Activated CD8-positive, alpha-beta memory T cell treated with anti-CD3 and anti-CD28 coated beads, Interleukin-2, amount 50 U/mL, for 24 hours (primary cell): ENCODE measurements around the gene CFAP54.
A peak's percentile ranks its signal among the peaks of the same experiment; 100 is the strongest.

ENCODE experiments used
- DNase-seq: peaks from one replicate; pipeline ENCODE4 v3.0.0-alpha.2; 2020; ENCODE audit errors: extremely low read depth

The CFAP54 gene

DNA sequence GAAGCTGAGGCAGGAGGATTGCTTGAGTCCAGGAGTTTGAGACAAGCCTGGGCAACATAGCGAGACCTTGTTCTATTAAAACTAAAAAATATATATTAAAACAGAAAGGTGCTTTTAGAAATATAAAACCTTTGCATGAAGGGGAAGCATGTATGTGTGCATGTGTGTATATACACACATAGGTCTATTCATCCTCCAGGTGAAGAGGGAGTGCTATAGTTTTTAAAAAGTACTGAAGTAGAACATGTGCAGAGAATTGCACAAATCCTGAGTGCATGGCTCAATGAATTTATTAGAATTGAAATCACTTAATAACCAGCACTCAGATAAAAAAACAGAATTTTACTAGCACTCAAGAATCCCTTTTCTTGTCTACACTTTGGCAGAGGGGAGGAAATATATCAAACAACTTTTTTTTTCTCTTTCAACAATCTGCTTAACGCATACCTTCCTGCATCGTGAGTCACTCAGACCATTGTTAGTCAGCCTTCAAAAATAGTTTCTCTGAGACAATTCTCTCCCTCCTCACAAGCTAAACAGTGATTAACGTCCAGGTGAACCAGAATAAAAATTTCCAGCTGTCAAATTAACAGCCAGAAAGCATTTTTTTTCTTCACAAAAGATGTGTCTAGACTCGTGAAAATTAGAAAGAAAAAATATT lies 400.0 kb downstream of the CFAP54 start:
- DNase-seq, result no peak

DNA sequence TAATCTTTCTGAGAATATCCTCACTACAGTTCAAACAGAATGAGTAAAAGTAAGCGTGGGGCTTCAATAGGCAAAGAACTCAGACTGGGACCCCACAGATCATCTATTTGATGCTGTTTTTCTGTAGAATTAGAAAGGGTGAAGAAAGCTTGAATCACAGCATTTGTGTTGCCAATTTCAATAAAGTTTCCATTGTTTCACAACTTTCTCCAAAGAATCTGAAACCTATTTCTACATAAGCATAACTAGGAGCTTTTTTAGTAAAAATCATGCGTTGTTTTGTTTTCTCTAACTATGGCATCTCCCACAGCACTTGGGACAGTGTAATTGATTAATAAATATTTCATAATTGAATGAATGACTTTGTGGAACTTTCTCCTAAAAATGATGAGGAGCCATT lies 401.0 kb downstream of the CFAP54 start:
- DNase-seq, result no peak

DNA sequence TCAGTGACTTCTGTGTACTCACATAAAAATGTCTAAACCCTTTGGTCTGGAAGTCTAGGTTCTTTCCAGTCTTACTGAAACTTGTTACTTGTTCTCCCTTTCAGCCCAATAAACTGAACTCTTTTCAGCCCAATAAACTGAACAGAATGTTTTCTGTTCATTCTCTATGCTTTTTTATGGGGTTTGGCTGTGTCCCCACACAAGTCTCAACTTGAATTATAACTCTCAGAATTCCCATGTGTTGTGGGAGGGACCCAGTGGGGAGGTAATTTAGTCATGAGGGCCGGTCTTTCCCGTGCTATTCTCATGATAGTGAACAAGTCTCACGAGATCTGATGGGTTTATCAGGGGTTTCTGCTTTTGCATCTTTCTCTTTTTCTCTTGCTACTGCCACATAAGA lies 402.7 kb downstream of the CFAP54 start:
- DNase-seq, result no peak

DNA sequence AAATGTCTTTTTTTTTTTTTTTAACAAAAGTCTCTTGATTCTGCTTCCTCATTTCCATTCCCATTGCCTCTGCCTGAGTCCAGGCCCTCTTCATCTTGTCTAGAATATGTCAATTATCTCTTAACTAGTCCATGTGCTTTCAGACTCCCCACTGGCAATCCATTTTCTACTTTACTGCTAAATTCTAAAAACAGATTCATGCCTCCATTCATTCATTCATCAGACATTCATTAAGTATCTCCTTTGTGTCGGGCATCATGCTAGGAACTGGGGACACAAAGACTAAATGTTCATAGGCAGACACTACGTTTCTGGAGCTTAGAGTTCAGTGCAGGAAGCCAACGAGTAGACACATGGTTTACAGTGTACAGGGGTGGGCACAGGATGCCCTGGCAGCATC lies 408.0 kb downstream of the CFAP54 start:
- DNase-seq, result no peak

DNA sequence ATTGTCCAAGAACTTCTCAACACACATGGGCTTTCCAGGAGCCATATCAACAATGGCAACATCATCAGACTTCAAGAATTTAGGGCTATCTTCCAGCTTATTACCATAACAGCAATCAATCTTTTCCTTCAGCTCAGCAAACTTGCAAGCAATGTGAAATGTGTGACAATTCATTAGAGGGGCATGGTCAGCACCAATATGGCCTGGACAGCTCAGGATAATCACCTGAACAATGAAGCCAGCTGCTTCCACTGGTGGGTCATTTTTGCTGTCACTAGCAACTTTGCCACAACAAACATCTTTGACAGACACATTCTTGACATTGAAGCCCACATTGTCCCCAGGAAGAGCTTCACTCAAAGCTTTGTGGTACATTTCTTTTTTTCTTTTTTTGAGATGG lies 411.8 kb downstream of the CFAP54 start:
- no peak for DNase-seq

DNA sequence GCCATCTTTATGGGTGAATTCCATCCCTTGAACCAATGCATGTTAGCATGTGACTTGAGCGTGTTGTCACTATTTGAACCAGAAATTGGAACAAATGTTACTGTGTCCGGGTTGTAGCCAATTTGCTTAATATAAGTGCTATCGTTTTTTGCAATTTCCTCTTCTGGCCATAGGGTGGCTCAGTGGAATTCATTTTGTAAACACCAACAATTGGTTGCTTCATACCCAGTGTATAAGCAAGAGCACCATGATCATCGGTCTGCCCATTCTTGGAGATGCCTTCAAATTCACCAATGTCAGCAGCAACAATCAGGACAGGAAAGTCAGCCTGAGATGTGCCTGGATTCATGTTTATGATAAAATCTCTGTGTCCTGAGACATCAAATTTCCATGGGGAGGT lies 412.7 kb downstream of the CFAP54 start:
- DNase-seq, result no peak

DNA sequence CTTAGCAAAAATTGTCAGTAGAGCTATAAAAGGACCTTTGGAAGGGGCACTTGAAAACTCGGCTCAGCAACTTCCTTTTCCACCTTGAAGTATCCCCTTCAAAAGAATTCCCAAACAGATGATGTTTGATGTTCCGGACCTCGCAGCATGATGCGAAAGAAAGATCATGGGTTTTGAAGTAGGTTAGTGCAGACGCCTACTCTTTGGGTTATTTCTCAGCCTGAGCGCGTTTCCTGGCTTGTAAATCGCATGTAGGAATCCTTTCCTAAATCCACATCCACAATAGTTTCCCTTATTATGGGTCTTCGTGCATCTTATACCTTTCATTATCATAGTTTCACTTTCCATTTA lies 417.1 kb downstream of the CFAP54 start:
- no peak for DNase-seq

DNA sequence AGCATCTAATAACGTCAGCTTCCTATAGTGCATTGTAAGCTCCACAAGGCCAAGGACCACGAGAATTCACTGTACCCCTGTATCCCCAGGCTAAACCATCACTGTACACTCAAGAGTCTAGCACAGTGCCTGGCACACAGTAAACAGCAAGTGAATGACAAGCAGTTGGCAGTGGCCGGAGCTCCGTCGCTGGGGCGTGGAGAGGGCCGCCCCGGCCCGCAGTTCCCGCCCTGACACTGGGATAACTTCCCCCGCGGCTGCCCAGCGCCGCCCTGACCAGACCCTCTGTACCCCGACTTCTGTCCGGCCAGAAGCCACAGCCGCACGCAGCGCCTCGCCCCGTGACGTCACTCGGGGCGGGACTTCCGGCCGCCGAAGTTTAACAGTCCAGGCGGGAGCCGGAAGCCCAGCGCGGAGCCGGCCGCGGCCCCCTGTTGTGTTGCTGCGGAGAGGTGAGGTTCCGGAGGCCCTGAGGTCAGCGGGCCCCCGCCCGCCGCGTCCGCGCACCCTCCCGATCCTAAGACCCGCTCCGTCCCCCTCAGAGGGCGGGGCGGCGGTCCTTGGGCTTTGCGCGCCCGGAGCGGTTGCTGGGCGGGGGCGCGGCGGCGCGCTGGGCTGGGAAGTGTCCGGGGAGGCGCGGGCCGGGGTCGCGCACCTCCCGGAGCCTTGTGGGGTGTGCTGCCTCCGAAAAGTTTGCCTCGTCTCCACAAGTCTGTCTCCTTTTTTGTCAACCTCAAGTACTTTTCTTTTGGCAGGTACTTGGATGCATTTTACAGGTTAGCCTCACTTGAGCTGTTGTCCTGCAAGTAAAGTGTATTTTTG lies 417.7 kb downstream of the CFAP54 start, which contains the start of gene NEDD1:
TSS of gene NEDD1 (plus strand) at position 409 of the 822 bp plus-strand sequence. CDS start 2,503 bp downstream, outside the sequence.
- peak; percentile 51 for DNase-seq

DNA sequence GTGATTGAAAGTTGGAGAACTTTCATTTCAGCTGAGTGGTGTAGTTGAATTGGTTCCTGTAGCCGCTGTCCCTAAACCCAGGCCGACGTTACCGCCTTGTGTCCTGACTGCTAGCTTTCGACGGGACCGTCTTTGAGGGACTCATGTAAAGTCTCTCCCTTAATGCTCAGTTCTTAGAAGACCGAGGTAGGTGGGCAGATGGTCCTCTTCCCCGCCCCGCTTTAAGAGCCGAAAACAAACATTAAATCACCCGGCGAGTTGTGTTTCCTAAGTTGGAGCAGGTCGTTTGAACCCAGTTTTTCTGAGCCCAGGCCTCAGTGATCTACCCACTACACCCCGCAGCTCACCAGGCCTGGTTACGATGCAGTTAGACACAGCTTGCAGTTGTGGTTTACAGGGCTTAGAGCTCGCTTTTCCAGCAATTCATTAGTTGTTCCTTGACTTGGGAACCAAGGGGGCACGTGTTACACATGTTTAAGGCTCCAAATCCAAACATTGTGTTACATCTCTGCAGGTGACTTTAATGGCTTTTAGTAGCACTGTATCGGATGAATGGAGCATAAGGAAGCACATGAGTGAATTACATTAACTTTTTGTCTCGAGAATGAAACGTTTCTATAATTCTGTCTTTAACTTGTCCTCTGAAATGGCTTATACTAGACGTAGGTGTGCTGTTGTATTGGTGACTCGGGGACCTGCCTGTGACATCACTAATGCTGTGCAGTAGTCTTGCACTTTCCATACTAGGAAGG lies 418.5 kb downstream of the CFAP54 start:
- no peak for DNase-seq

DNA sequence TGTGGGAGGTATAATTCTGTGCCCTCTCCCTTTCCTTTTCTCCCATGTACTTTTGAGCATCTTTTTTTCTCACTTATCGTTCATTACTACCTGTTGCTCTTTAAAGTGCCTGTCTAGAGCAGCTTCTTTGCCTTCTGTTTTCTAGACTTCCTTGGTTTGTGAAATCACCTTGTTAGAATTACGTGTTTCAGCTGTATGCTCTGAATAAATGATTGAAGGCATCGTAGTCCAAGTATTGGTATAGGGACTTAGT lies 419.0 kb downstream of the CFAP54 start:
- DNase-seq, result no peak

DNA sequence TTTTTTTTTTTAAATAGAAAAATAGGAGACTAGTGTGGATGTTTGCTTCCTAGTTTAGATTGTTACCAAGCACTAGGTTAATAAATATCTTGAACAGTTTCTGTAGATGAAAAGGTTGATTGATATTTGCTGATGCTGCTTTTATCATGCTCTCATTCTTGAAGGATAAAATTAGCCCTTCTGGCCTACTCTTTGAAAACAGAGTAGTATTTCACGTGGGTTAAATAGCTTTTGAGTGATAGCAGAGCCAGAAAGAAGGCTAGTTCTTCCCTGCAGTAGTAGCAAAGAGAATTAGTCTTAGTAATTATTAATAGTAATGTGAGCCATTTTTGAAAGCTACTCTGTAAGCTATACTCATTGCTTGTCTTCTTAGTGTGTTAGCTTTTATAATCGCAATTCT lies 422.9 kb downstream of the CFAP54 start:
- DNase-seq, result no peak

DNA sequence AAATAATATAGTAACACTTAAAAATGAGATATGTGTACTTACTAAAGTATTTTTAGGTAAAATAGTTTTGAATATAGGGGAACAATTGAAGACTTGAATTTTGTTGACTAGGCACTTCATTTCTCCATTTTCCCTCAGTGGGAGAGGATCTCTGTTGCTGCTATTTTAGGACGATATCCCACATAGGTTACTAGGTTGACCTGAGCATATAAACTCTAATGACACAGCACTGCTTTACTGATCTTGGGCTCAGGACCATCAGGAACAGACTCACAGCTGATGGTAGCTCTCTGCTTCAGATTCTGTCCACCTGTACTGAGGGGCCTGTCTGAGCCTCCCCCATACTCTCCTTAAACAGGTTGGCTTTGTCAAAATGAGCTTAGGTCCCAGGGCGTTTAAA lies 423.6 kb downstream of the CFAP54 start:
- no peak for DNase-seq

DNA sequence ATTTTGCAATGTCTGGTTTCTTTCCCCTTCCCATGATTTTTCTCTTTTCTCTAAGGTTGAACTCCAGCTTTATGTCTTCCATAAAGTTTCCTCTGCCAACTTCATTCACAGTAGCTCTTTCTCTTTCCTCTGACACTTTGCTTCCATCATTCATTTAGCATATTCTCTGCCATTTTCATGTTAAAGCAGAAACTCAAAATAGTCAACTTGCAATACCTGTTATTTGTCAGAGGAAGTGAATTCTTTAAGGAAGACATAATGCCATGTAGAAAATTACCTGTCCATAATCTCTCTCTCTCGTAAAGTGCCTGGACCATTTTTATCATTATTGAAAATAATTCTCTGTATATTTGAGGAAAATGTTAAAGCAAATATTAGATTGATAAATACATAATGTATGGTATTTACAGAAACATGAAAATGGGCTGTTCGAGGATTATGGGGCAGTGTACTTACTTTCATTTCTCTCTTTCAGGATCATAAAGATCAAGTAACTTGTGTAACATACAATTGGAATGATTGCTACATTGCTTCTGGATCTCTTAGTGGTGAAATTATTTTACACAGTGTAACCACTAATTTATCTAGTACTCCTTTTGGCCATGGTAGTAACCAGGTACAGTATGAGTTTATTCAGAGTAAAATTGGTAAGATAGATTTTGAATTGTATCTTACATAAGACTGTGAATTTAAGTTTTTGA lies 430.3 kb downstream of the CFAP54 start:
- no peak for DNase-seq
